SU-DHL-6 (cell line): ENCODE data around the gene LRIG3.

Experiments used
- CTCF ChIP-seq: fragments of 200-600 bp; sonication (generic); IDR thresholded peaks from one replicate; pipeline ENCODE4 v1.5.1; 2017; ENCODE audit warnings: antibody characterized with exemption, mild to moderate bottlenecking, low read length, moderate library complexity; ENCODE audit not compliant: insufficient read depth, poor library complexity, severe bottlenecking
- EZH2phosphoT487 ChIP-seq: fragments of 200-600 bp; sonication (generic), shearing (Covaris generic); conservative IDR thresholded peaks from 2 replicates; pipeline ENCODE4 v1.6.1; 2018; ENCODE audit warnings: mild to moderate bottlenecking, antibody characterized with exemption, low read length, moderate library complexity, mixed read lengths

GRCh38 chr12:58934528-58934927 lies 14.2 kb upstream of the LRIG3 start:
- TF ChIP-seq CTCF (no peak), EZH2phosphoT487 (no peak)
